Common myeloid progenitor, CD34-positive (primary cell): ENCODE data around the gene CEP70.
"Not testable (repeated sequence)": the region's sequence is repeated elsewhere in the genome, so short reads cannot be mapped to it uniquely, and the experiment has no call there.

Experiments
- CTCF ChIA-PET: fragments of 350-600 bp; sonication (Branson Sonifier 250); formaldehyde crosslinking; loops from one replicate; lab custom pipeline; 2021; ENCODE audit warnings: antibody characterized with exemption; lab: Charles Lee
- POLR2A ChIA-PET: fragments of 350-600 bp; sonication (Branson Sonifier 250); formaldehyde crosslinking; loops from one replicate; lab custom pipeline; 2021; ENCODE audit warnings: antibody characterized with exemption; lab: Charles Lee
- DNase-seq, 3 donors: peaks; one replicate each; pipeline versions ENCODE4 v3.0.0 to v3.0.0-alpha.2; 2013
- H3K27ac ChIP-seq, 2 experiments: 1 replicate in 1 of 2; 2 replicates in 1 of 2; pipeline ENCODE4 v1.7.0; 2013; ENCODE audit warnings: inconsistent platforms in 2 of 2, low read length in 2 of 2, mild to moderate bottlenecking in 2 of 2, low read depth in 1 of 2, moderate library complexity in 1 of 2; ENCODE audit not compliant: severe bottlenecking in 2 of 2, insufficient read depth in 1 of 2, poor library complexity in 1 of 2
- H3K27me3 ChIP-seq, 5 experiments: replicated peaks in 2 of 5; 1 replicate in 3 of 5; 2 replicates in 2 of 5; pipeline versions ENCODE4 v1.6.1 to v1.7.0; 2013; ENCODE audit warnings: low read length in 4 of 5, mild to moderate bottlenecking in 2 of 5, moderate library complexity in 2 of 5, inconsistent platforms in 1 of 5; ENCODE audit not compliant: insufficient read depth in 5 of 5, control insufficient read depth in 4 of 5
- H3K36me3 ChIP-seq, 4 experiments: 1 replicate in 2 of 4; 2 replicates in 2 of 4; pipeline versions ENCODE4 v1.6.1 to v1.7.0; 2013; ENCODE audit warnings: low read length in 3 of 4, control low read depth in 1 of 4, mild to moderate bottlenecking in 1 of 4; ENCODE audit not compliant: control insufficient read depth in 4 of 4, insufficient read depth in 4 of 4
- H3K4me1 ChIP-seq, 4 experiments: 1 replicate in 3 of 4; 2 replicates in 1 of 4; pipeline versions ENCODE4 v1.6.1 to v1.7.1; 2013; ENCODE audit warnings: low read length in 3 of 4, mild to moderate bottlenecking in 3 of 4, control low read depth in 1 of 4, inconsistent platforms in 1 of 4, moderate library complexity in 1 of 4; ENCODE audit not compliant: control insufficient read depth in 4 of 4, insufficient read depth in 4 of 4; ENCODE audit errors: control extremely low read depth in 1 of 4
- H3K4me3 ChIP-seq, 7 experiments: 1 replicate in 4 of 7; 2 replicates in 3 of 7; pipeline versions ENCODE4 v1.5.1 to v1.7.0; 2013; ENCODE audit warnings: mild to moderate bottlenecking in 7 of 7, low read length in 6 of 7, moderate library complexity in 6 of 7, inconsistent platforms in 2 of 7, low read depth in 2 of 7, control low read depth in 1 of 7; ENCODE audit not compliant: insufficient read depth in 4 of 7, control insufficient read depth in 1 of 7; ENCODE audit errors: extremely low read depth in 1 of 7
- H3K9me3 ChIP-seq, 5 experiments: 1 replicate in 4 of 5; 2 replicates in 1 of 5; pipeline versions ENCODE4 v1.6.1 to v1.7.1; 2013; ENCODE audit warnings: low read length in 4 of 5, mild to moderate bottlenecking in 2 of 5, inconsistent platforms in 1 of 5, low read depth in 1 of 5, moderate library complexity in 1 of 5; ENCODE audit not compliant: control insufficient read depth in 4 of 5, insufficient read depth in 2 of 5; ENCODE audit errors: control extremely low read depth in 1 of 5
- WGBS: methylation state at CpG from one replicate; pipeline ENCODE4 v1.1.5; 2013; ENCODE audit not compliant: insufficient coverage; 5-methylcytosine and 5-hydroxymethylcytosine counted together

The CEP70 gene

GRCh38 chr3:138456961-138457862, 136.8 kb downstream of the CEP70 start:
- no peaks in the 10 kb centered on the region for H3K9me3 ChIP-seq
- no peak overlapping the region for H3K4me3 ChIP-seq
- POLR2A ChIA-PET = no interaction called here
- H3K27me3 ChIP-seq = peaks cover 0 to 3% (median 0%) of the 10 kb centered on the region in 5 experiments
- 99% methylated on average over 12 of the region's 13 CpGs for WGBS
- CTCF ChIA-PET = interaction anchor here (0.8 to 1.1 kb wide), 2 partner anchors 35 to 67 kb away, joined by 3 read pairs; no protein-coding TSS in a partner anchor
- H3K36me3 ChIP-seq = no peaks in the 10 kb centered on the region
- H3K4me1 ChIP-seq = no peaks in the 10 kb centered on the region
- DNase-seq = no peak
- H3K27ac ChIP-seq = no peak overlapping the region

- WGBS = 84% methylated on average over 11 of the region's 13 CpGs
- H3K27ac ChIP-seq = no peak overlapping the region
Observed at GRCh38 chr3:138455801-138456716, 138.0 kb downstream of the CEP70 start.

GRCh38 chr3:138453940-138454339, 140.1 kb downstream of the CEP70 start:
- CTCF ChIA-PET = interaction anchor here (1.8 kb wide), 1 partner anchor 13 kb away, joined by 5 read pairs; no protein-coding TSS in a partner anchor

More at GRCh38 chr3:138455801-138456716, 138.0 kb downstream of the CEP70 start:
- Histone ChIP-seq H3K36me3 (no peaks in the 10 kb centered on the region), H3K9me3 (no peaks in the 10 kb centered on the region), H3K4me3 (no peak overlapping the region), H3K4me1 (no peaks in the 10 kb centered on the region), H3K27me3 (peaks cover 0 to 3% (median 0%) of the 10 kb centered on the region in 5 experiments)
- CTCF ChIA-PET = no interaction called here
- no peak for DNase-seq
- POLR2A ChIA-PET = no interaction called here

GRCh38 chr3:138452436-138452835, 141.6 kb downstream of the CEP70 start:
- ChIA-PET CTCF (interaction anchor here (1.3 to 1.8 kb wide), 2 partner anchors 14 to 15 kb away, joined by 3 to 5 read pairs; no protein-coding TSS in a partner anchor), POLR2A (no interaction called here)
- DNase-seq = no peak
- Histone ChIP-seq H3K27me3 (peaks cover 0 to 3% (median 0%) of the 10 kb centered on the region in 5 experiments), H3K4me1 (no peaks in the 10 kb centered on the region), H3K36me3 (no peaks in the 10 kb centered on the region), H3K27ac (no peak overlapping the region), H3K4me3 (no peak overlapping the region), H3K9me3 (no peaks in the 10 kb centered on the region)
- 96% methylated on average over 4 of the region's 6 CpGs for WGBS

More at GRCh38 chr3:138453940-138454339, 140.1 kb downstream of the CEP70 start:
- WGBS = 88% methylated on average over 8 of the region's 8 CpGs
- H3K27me3 ChIP-seq, H3K4me3 ChIP-seq, H3K4me1 ChIP-seq, DNase-seq, H3K27ac ChIP-seq, H3K36me3 ChIP-seq, H3K9me3 ChIP-seq, POLR2A ChIA-PET: not testable (repeated sequence)

GRCh38 chr3:138451595-138452162, 142.4 kb downstream of the CEP70 start:
- ChIA-PET CTCF (interaction anchor here (0.8 to 1.3 kb wide), 3 partner anchors 9 to 15 kb away, joined by 3 to 4 read pairs (median 3); no protein-coding TSS in a partner anchor), POLR2A (no interaction called here)
- WGBS = 97% methylated on average over 38 of the region's 43 CpGs
- Histone ChIP-seq H3K4me3 (no peak overlapping the region), H3K27me3 (peaks cover 0 to 3% (median 0%) of the 10 kb centered on the region in 5 experiments), H3K27ac (no peak overlapping the region), H3K4me1 (no peaks in the 10 kb centered on the region), H3K9me3 (no peaks in the 10 kb centered on the region), H3K36me3 (no peaks in the 10 kb centered on the region)
- no peak for DNase-seq

- WGBS = 93% methylated on average over 4 of the region's 6 CpGs
- ChIA-PET POLR2A (no interaction called here), CTCF (interaction anchor here (0.8 to 1.5 kb wide), 6 partner anchors 9 to 472 kb away, joined by 3 to 4 read pairs (median 3); no protein-coding TSS in a partner anchor)
- peaks cover 0 to under 1% (median 0%) of the 10 kb centered on the region in 5 experiments for H3K27me3 ChIP-seq
- no peak overlapping the region for H3K27ac ChIP-seq
- no peaks in the 10 kb centered on the region for H3K9me3 ChIP-seq
- H3K4me3 ChIP-seq = no peak overlapping the region
- no peaks in the 10 kb centered on the region for H3K36me3 ChIP-seq
- no peak for DNase-seq
- no peaks in the 10 kb centered on the region for H3K4me1 ChIP-seq
Observed at GRCh38 chr3:138450704-138451424, 143.2 kb downstream of the CEP70 start.
